GM19240 (cell line): ENCODE measurements around the gene DYNAP.

Experiments used
- DNase-seq: peaks from one replicate; pipeline ENCODE4 v3.0.0; 2011; ENCODE audit warnings: low spot score; ENCODE audit not compliant: insufficient read length

DYNAP gene

DNA sequence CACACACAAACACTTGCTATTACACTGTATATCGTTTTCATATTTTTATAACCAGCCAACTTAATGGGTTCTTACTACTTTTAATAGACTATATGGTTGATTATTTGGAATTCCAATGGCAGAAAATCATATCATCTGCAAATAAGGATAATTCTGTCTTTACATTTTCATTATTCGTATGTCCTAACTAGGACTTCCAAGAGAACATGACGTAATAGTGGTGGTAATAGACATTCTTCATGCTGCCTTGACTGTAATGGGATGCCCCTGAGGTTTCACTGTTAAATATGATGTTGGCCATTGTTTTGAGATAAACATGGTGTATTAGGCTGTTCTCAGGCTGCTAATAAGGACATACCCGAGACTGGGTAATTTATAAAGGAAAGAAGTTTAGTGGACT lies 45.2 kb downstream of the DYNAP start:
- no peak for DNase-seq

DNA sequence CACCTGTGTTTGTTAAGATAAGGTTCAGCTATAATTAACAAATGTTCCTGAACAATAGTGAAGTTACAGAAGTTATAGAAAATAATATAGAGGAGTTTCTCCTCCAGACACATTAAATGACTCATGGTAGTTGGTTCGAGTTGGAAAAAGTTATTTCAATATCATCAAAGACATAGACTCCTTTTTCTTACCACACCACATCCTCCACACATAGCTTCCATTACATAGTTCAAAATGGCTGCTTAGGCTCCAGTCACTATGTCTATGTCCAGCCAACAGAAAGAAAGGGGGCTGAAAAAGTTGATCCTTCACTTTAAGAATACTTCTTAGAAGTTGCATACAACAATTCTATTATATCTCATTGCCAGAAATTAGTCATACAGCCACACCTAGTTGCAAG lies 50.7 kb downstream of the DYNAP start:
- no peak for DNase-seq

GRCh38 chr18:54647176-54647575 lies 56.1 kb downstream of the DYNAP start:
- DNase-seq = no peak
